ENCODE data around the gene APOBEC2. TPM values are rescaled to one million over a fixed set of nuclear protein-coding genes. Genes with fewer than 3 reads are reported as not detected.

APOBEC2 gene
- total and polyA plus RNA-seq, 3 experiments from 2014 or later = not detected

- no peak overlapping the region for H3K4me3 ChIP-seq (ENCODE audit: low read length)
- peaks cover 52 to 68% (median 65%) of the 10 kb centered on the region in 3 donors for H3K4me1 Mint-ChIP-seq
- no peaks in the 10 kb centered on the region for H3K9me3 ChIP-seq (ENCODE audit: low read length)
- H3K27me3 ChIP-seq (ENCODE audit: insufficient read depth, low read length, poor library complexity, severe bottlenecking) = no peaks in the 10 kb centered on the region
- H3K4me3 Mint-ChIP-seq = peak overlapping the region in 1 of 7 donors; percentile 31
- DNase-seq = no peak
- ChIA-PET CTCF (no interaction called here), POLR2A (no interaction called here)
- H3K36me3 Mint-ChIP-seq = peaks cover 20 to 87% (median 29%) of the 10 kb centered on the region in 3 donors
- no peaks in the 10 kb centered on the region for H3K27me3 Mint-ChIP-seq
- H3K36me3 ChIP-seq (ENCODE audit: insufficient read depth, low read length) = peaks cover 43% of the 10 kb centered on the region
- no peaks in the 10 kb centered on the region for H3K9me3 Mint-ChIP-seq
- peaks cover 31% of the 10 kb centered on the region for H3K4me1 ChIP-seq (ENCODE audit: insufficient read depth, low read length)
- H3K27ac Mint-ChIP-seq = peak overlapping the region in 2 of 8 donors; percentile 1 to 31
- no peak overlapping the region for H3K27ac ChIP-seq (ENCODE audit: low read depth, low read length)
These were observed 30.1 kb downstream of the APOBEC2 start for GRCh38 chr6:41083072-41083471.

- peaks cover 12 to 88% (median 32%) of the 10 kb centered on the region in 3 donors for H3K36me3 Mint-ChIP-seq
- H3K4me1 Mint-ChIP-seq = peaks cover 41 to 52% (median 48%) of the 10 kb centered on the region in 3 donors
- no peak overlapping the region for H3K4me3 ChIP-seq (ENCODE audit: low read length)
- H3K27ac Mint-ChIP-seq = peak overlapping the region in 2 of 8 donors; percentile 21 to 52
- DNase-seq = no peak
- peaks cover 36% of the 10 kb centered on the region for H3K36me3 ChIP-seq (ENCODE audit: insufficient read depth, low read length)
- H3K27ac ChIP-seq (ENCODE audit: low read depth, low read length) = no peak overlapping the region
- CTCF ChIA-PET = no interaction called here
- H3K4me3 Mint-ChIP-seq = no peak overlapping the region
- H3K4me1 ChIP-seq (ENCODE audit: insufficient read depth, low read length) = peaks cover 23% of the 10 kb centered on the region
- H3K27me3 Mint-ChIP-seq = no peaks in the 10 kb centered on the region
- no peaks in the 10 kb centered on the region for H3K9me3 Mint-ChIP-seq
- POLR2A ChIA-PET = no interaction called here
- H3K9me3 ChIP-seq (ENCODE audit: low read length) = no peaks in the 10 kb centered on the region
- H3K27me3 ChIP-seq (ENCODE audit: insufficient read depth, low read length, poor library complexity, severe bottlenecking) = no peaks in the 10 kb centered on the region
These were observed 32.2 kb downstream of the APOBEC2 start for GRCh38 chr6:41085182-41085581.

- Mint-ChIP-seq H3K36me3 (peaks cover 12 to 90% (median 33%) of the 10 kb centered on the region in 3 donors), H3K4me3 (no peak overlapping the region), H3K27ac (peak overlapping the region in 2 of 8 donors; percentile 11 to 72), H3K9me3 (no peaks in the 10 kb centered on the region), H3K27me3 (no peaks in the 10 kb centered on the region), H3K4me1 (peaks cover 15 to 21% (median 17%) of the 10 kb centered on the region in 3 donors)
- Histone ChIP-seq H3K9me3 (ENCODE audit: low read length) (no peaks in the 10 kb centered on the region), H3K4me1 (ENCODE audit: insufficient read depth, low read length) (no peaks in the 10 kb centered on the region), H3K36me3 (ENCODE audit: insufficient read depth, low read length) (peaks cover 61% of the 10 kb centered on the region), H3K27ac (ENCODE audit: low read depth, low read length) (no peak overlapping the region), H3K4me3 (ENCODE audit: low read length) (no peak overlapping the region), H3K27me3 (ENCODE audit: insufficient read depth, low read length, poor library complexity, severe bottlenecking) (no peaks in the 10 kb centered on the region)
- DNase-seq = no peak
- ChIA-PET CTCF (interaction anchor here (0.6 kb wide), 1 partner anchor 24 kb away, joined by 3 read pairs; no protein-coding TSS in a partner anchor), POLR2A (no interaction called here)
These were observed 35.4 kb downstream of the APOBEC2 start for GRCh38 chr6:41088451-41088850.

- H3K36me3 Mint-ChIP-seq = peaks cover 11 to 90% (median 29%) of the 10 kb centered on the region in 3 donors
- peak overlapping the region in 3 of 8 donors; percentile 17 to 79 (median 38) for H3K27ac Mint-ChIP-seq
- H3K4me3 ChIP-seq (ENCODE audit: low read length) = no peak overlapping the region
These were observed 38.1 kb downstream of the APOBEC2 start for GRCh38 chr6:41090841-41091761.

GRCh38 chr6:41092421-41093140, 39.6 kb downstream of the APOBEC2 start:
- POLR2A ChIA-PET = no interaction called here
- H3K36me3 Mint-ChIP-seq = peaks cover 11 to 92% (median 33%) of the 10 kb centered on the region in 3 donors
- Histone ChIP-seq H3K36me3 (ENCODE audit: insufficient read depth, low read length) (peaks cover 77% of the 10 kb centered on the region), H3K27ac (ENCODE audit: low read depth, low read length) (no peak overlapping the region), H3K27me3 (ENCODE audit: insufficient read depth, low read length, poor library complexity, severe bottlenecking) (no peaks in the 10 kb centered on the region), H3K9me3 (ENCODE audit: low read length) (no peaks in the 10 kb centered on the region), H3K4me1 (ENCODE audit: insufficient read depth, low read length) (no peaks in the 10 kb centered on the region), H3K4me3 (ENCODE audit: low read length) (no peak overlapping the region)
- CTCF ChIA-PET = interaction anchor here (1.0 to 1.5 kb wide), 3 partner anchors 10 to 213 kb away, joined by 3 read pairs; partner anchors contain the start of genes NFYA and OARD1
- H3K27me3 Mint-ChIP-seq = no peaks in the 10 kb centered on the region
- H3K4me3 Mint-ChIP-seq = no peak overlapping the region
- H3K27ac Mint-ChIP-seq = peak overlapping the region in 1 of 8 donors; percentile 78
- H3K9me3 Mint-ChIP-seq = no peaks in the 10 kb centered on the region
- no peak for DNase-seq
- peaks cover 0 to 4% (median 3%) of the 10 kb centered on the region in 3 donors for H3K4me1 Mint-ChIP-seq

More at GRCh38 chr6:41090841-41091761, 38.1 kb downstream of the APOBEC2 start:
- H3K4me3 Mint-ChIP-seq = no peak overlapping the region
- ChIA-PET POLR2A (no interaction called here), CTCF (interaction anchor here (1.3 to 1.5 kb wide), 2 partner anchors 9 to 19 kb away, joined by 3 read pairs; partner anchors contain the start of genes NFYA and OARD1)
- H3K4me1 Mint-ChIP-seq = peaks cover 4 to 5% (median 4%) of the 10 kb centered on the region in 3 donors
- no peaks in the 10 kb centered on the region for H3K27me3 Mint-ChIP-seq
- H3K4me1 ChIP-seq (ENCODE audit: insufficient read depth, low read length) = no peaks in the 10 kb centered on the region
- peaks cover 68% of the 10 kb centered on the region for H3K36me3 ChIP-seq (ENCODE audit: insufficient read depth, low read length)
- no peaks in the 10 kb centered on the region for H3K27me3 ChIP-seq (ENCODE audit: insufficient read depth, low read length, poor library complexity, severe bottlenecking)
- no peak for DNase-seq
- H3K9me3 Mint-ChIP-seq = no peaks in the 10 kb centered on the region
- no peak overlapping the region for H3K27ac ChIP-seq (ENCODE audit: low read depth, low read length)
- no peaks in the 10 kb centered on the region for H3K9me3 ChIP-seq (ENCODE audit: low read length)

GRCh38 chr6:41093729-41094128, 40.7 kb downstream of the APOBEC2 start:
- no peaks in the 10 kb centered on the region for H3K9me3 ChIP-seq (ENCODE audit: low read length)
- ChIA-PET POLR2A (no interaction called here), CTCF (no interaction called here)
- H3K27ac ChIP-seq (ENCODE audit: low read depth, low read length) = no peak overlapping the region
- Mint-ChIP-seq H3K27me3 (no peaks in the 10 kb centered on the region), H3K27ac (no peak overlapping the region), H3K4me1 (peaks cover 3 to 10% (median 4%) of the 10 kb centered on the region in 3 donors), H3K9me3 (no peaks in the 10 kb centered on the region), H3K4me3 (no peak overlapping the region), H3K36me3 (peaks cover 11 to 95% (median 36%) of the 10 kb centered on the region in 3 donors)
- peaks cover 85% of the 10 kb centered on the region for H3K36me3 ChIP-seq (ENCODE audit: insufficient read depth, low read length)
- no peak for DNase-seq
- H3K4me3 ChIP-seq (ENCODE audit: low read length) = no peak overlapping the region
- H3K4me1 ChIP-seq (ENCODE audit: insufficient read depth, low read length) = no peaks in the 10 kb centered on the region
- H3K27me3 ChIP-seq (ENCODE audit: insufficient read depth, low read length, poor library complexity, severe bottlenecking) = no peaks in the 10 kb centered on the region

GRCh38 chr6:41097467-41098090, 44.6 kb downstream of the APOBEC2 start:
- ChIA-PET POLR2A (no interaction called here), CTCF (interaction anchor here (0.6 kb wide), 1 partner anchor 36 kb away, joined by 4 read pairs; no protein-coding TSS in a partner anchor)
- Histone ChIP-seq H3K4me3 (ENCODE audit: low read length) (no peak overlapping the region), H3K9me3 (ENCODE audit: low read length) (no peaks in the 10 kb centered on the region), H3K27ac (ENCODE audit: low read depth, low read length) (no peak overlapping the region), H3K27me3 (ENCODE audit: insufficient read depth, low read length, poor library complexity, severe bottlenecking) (no peaks in the 10 kb centered on the region), H3K36me3 (ENCODE audit: insufficient read depth, low read length) (peaks cover 69% of the 10 kb centered on the region), H3K4me1 (ENCODE audit: insufficient read depth, low read length) (no peaks in the 10 kb centered on the region)
- Mint-ChIP-seq H3K27ac (no peak overlapping the region), H3K4me3 (no peak overlapping the region), H3K27me3 (no peaks in the 10 kb centered on the region), H3K36me3 (peaks cover 15 to 89% (median 33%) of the 10 kb centered on the region in 3 donors), H3K4me1 (peaks cover 7 to 11% (median 9%) of the 10 kb centered on the region in 3 donors), H3K9me3 (no peaks in the 10 kb centered on the region)
- DNase-seq = no peak
